OCI-LY1 (cell line): ENCODE measurements around the gene RLBP1.

Experiments used
- CTCF ChIP-seq: fragments of 200-600 bp; sonication (generic), shearing (Covaris generic); IDR thresholded peaks from 2 replicates; pipeline ENCODE4 v1.5.1; 2017; ENCODE audit warnings: mild to moderate bottlenecking, antibody characterized with exemption, low read length, moderate library complexity, mixed read lengths
- EZH2 ChIP-seq: fragments of 200-600 bp; sonication (generic), shearing (Covaris generic); IDR thresholded peaks from 2 replicates; pipeline ENCODE4 v1.8.0; 2017; ENCODE audit warnings: borderline replicate concordance, mixed run types, mild to moderate bottlenecking, antibody characterized with exemption, low read length, moderate library complexity, mixed read lengths

DNA sequence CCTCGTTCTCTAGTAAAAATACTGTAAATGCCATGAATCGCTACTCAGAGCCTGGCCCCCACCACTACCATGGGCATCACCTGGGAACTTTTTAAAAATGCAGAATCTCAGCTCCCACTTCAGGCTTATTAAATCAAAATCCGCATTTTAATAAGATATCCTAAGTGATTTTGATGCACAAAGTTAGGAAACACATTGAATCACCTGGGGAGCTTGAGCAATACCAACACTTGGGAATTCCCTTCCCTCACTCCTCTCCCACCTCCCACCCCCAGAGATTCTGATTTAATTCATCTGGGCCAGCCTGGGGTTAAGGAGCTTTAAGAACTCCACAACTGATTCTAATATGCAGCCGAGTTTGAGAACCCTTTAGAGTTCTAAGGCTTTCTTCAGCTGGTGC, 26.8 kb downstream of the RLBP1 start:
- TF ChIP-seq EZH2 (no peak), CTCF (no peak)
